Neutrophil (primary cell): ENCODE results near the gene HAPLN3.
"Not testable (repeated sequence)": the region's sequence is repeated elsewhere in the genome, so short reads cannot be mapped to it uniquely, and the experiment has no call there.

Experiments
- H3K27ac ChIP-seq: fragments of 200-600 bp; sonication (generic); 2 replicates; pipeline ENCODE4 v1.5.1; 2016; ENCODE audit warnings: mild to moderate bottlenecking, moderate library complexity
- H3K27me3 ChIP-seq: fragments of 200-600 bp; sonication (generic); 2 replicates; pipeline ENCODE4 v1.6.0; 2016; ENCODE audit warnings: mild to moderate bottlenecking
- H3K36me3 ChIP-seq: fragments of 200-600 bp; sonication (generic); 2 replicates; pipeline ENCODE4 v1.5.1; 2017
- H3K4me1 ChIP-seq, 2 experiments: fragments of 200-600 bp in 1 of 2; sonication (generic) in 1 of 2; 1 replicate in 1 of 2; 2 replicates in 1 of 2; pipeline versions ENCODE4 v1.5.1 to v1.6.1; 2013 to 2016; ENCODE audit warnings: low read depth in 1 of 2, low read length in 1 of 2, mild to moderate bottlenecking in 1 of 2, moderate library complexity in 1 of 2; ENCODE audit not compliant: control insufficient read depth in 1 of 2, insufficient read depth in 1 of 2
- H3K4me3 ChIP-seq, 2 experiments: fragments of 200-600 bp in 1 of 2; sonication (generic) in 1 of 2; 1 replicate in 1 of 2; 2 replicates in 1 of 2; pipeline ENCODE4 v1.5.1; 2013 to 2016; ENCODE audit warnings: low read depth in 1 of 2, low read length in 1 of 2, mild to moderate bottlenecking in 1 of 2, moderate library complexity in 1 of 2
- H3K9me3 ChIP-seq: fragments of 200-600 bp; sonication (generic); 2 replicates; pipeline ENCODE4 v1.5.1; 2016
- TF ChIP-seq, protein P1 (sequence below): fragments of 200-600 bp; sonication (generic); IDR thresholded peaks from 2 replicates; pipeline ENCODE4 v1.5.1; 2016; ENCODE audit warnings: antibody characterized with exemption

Gene HAPLN3

DNA sequence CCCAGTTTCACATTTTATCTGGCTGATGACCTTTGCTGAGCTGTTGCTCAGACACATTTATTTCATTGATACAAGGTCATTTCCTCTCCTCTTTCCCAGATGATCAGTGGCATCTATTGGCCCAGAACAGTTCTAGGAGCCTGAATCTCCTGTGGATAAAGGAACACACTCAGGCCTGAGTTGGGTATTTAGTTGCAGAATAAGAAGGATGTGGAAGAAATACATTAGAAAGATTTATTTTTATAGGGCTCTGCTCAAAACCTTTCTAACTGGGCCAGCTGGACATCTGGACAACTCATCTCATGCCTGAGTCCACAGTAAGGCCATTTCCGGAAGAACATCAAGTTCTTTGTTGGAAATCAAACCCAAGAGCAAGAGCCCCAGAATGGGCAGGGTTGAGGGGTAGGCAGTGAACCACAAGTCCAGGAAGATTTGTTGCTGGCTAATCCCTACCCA, 37.6 kb upstream of the HAPLN3 start:
- Histone ChIP-seq H3K27ac (no peak overlapping the region), H3K4me3 (no peak overlapping the region), H3K9me3 (peaks cover 8% of the 10 kb centered on the region), H3K36me3 (no peaks in the 10 kb centered on the region), H3K27me3 (peaks cover 11% of the 10 kb centered on the region), H3K4me1 (no peaks in the 10 kb centered on the region)
- TF ChIP-seq, protein P1, sequence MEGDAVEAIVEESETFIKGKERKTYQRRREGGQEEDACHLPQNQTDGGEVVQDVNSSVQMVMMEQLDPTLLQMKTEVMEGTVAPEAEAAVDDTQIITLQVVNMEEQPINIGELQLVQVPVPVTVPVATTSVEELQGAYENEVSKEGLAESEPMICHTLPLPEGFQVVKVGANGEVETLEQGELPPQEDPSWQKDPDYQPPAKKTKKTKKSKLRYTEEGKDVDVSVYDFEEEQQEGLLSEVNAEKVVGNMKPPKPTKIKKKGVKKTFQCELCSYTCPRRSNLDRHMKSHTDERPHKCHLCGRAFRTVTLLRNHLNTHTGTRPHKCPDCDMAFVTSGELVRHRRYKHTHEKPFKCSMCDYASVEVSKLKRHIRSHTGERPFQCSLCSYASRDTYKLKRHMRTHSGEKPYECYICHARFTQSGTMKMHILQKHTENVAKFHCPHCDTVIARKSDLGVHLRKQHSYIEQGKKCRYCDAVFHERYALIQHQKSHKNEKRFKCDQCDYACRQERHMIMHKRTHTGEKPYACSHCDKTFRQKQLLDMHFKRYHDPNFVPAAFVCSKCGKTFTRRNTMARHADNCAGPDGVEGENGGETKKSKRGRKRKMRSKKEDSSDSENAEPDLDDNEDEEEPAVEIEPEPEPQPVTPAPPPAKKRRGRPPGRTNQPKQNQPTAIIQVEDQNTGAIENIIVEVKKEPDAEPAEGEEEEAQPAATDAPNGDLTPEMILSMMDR = no peak

DNA sequence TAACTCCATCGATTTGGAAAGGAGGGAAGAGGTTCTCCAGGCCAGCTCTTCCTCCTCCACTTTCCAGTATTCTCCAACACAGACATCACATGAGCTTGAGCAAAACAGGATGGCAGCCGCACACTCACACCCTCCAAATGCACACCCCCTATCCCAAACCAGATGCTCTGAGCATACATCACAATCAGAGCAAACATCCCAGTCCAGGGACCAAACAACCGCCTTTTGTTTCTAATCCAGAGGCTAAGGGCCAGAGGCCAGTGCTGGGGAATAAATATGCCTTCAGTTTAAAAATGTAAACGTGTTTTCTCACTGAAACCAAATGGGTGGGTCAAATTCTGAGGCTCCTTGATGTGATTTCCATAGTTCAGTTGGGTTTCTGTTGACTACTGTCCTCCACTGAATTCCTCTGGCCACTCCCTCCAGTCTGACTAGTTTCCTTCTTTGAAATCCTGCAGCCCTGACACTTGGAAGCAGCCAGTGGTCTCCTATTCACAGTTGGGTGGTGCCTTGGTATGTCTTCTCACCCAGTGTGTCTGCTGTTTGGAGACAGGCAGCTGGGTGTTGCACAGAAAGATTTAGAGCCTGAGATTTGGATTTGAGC, 37.0 kb upstream of the HAPLN3 start:
- peaks cover 9% of the 10 kb centered on the region for H3K9me3 ChIP-seq
- H3K4me3 ChIP-seq = no peak overlapping the region
- no peaks in the 10 kb centered on the region for H3K4me1 ChIP-seq
- TF ChIP-seq, protein P1 = no peak
- peaks cover 11% of the 10 kb centered on the region for H3K27me3 ChIP-seq
- H3K36me3 ChIP-seq = no peaks in the 10 kb centered on the region
- no peak overlapping the region for H3K27ac ChIP-seq

DNA sequence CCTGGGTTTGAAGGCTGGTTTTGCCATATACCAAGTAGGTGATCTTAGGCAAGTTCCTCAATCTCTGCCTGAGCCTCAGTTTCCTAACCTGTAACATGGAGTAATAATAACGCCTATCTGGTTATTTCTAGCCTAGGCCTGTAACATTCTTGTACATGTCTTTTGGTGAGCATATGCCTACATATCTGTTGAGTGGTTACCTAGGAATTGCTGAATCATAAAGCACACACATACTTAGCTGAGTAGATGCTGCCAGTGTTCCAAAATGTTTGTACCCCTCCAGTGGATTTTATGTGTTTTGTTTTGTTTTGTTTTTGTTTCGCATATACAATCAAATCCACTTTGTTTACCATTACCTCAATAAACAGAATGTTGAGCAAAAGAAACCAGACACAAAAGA, 35.2 kb upstream of the HAPLN3 start:
- TF ChIP-seq, protein P1 = no peak
- Histone ChIP-seq H3K27ac (no peak overlapping the region), H3K36me3 (no peaks in the 10 kb centered on the region)

DNA sequence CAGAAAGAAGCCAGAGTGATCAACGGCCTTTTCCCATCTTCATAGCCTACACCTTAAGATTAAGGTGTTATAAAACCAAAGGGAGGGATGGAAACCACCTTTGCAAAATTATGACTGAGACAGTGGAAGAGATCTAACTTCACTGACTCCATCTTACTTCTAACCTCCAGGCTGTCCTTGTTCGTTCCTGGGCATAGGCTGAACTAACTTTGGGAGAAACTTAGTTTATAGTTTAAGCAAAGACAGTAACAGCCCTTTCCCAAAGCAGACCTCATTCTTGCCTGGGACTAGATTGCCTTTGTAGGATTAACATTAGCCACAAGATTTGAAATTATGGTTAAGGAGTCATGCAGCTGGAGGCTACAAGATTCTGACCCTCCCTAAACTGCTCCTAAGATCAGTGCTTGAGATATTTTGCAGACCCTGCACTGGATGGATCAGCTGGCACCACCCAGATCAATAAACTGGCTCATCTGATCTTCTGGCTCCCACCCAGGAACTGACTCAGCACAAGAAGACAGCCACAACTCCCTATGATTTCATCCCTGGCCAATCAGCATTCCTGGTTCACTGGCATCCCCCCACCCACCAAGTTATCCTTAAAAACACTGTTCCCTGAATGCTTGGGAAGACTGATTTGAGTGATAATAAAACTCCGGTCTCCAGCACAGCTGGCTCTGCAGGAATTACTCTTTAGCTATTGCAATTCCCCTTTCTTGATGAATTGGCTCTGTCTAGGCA, 34.2 kb upstream of the HAPLN3 start:
- H3K4me3 ChIP-seq, H3K27ac ChIP-seq, H3K36me3 ChIP-seq, H3K27me3 ChIP-seq, H3K9me3 ChIP-seq, H3K4me1 ChIP-seq: not testable (repeated sequence)

More for the DNA sequence above, 35.2 kb upstream of the HAPLN3 start:
- Histone ChIP-seq H3K27me3 (peaks cover under 1% of the 10 kb centered on the region), H3K4me3 (no peak overlapping the region), H3K9me3 (peaks cover 9% of the 10 kb centered on the region), H3K4me1 (no peaks in the 10 kb centered on the region)

DNA sequence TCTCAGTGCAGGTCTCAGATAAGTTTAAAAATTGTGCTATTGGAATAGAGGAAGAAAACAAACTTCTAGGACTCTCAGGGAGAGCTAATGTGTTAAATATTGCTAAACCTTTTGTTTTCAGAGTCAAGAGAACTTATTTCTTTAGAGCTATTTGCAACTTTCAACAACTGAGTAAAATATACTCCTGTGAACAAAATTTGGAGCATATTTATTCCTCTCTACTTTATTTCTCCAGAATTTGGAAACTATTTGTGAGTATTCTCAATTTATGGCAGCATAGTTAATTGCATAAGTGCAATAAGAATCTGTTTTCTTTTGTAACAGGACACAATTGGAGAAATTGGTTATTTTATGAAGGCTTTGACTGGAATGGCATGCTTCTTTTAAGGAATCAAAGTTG, 32.8 kb upstream of the HAPLN3 start:
- H3K27ac ChIP-seq, H3K27me3 ChIP-seq, H3K4me3 ChIP-seq, H3K9me3 ChIP-seq, H3K4me1 ChIP-seq, H3K36me3 ChIP-seq: not testable (repeated sequence)

DNA sequence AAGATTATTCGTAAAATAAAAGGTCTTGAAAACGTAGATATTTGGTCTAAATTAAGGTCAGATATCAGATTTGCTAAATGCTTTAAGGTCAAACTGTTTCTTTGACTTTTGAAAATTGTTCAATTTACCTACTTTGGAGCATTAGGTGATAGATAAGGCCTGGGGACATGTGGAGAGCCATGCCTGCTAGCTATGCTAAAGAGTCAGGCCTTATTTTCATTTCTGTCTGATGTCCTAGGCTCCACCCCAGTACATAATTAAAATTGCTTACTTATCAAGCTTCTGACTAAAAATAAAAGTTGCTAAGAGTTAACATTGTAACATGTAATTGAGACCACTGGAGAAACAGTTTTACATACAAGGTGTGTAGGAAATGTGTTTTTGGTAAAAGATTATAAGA, 30.3 kb upstream of the HAPLN3 start:
- H3K9me3 ChIP-seq, H3K4me3 ChIP-seq, H3K27me3 ChIP-seq, H3K4me1 ChIP-seq, H3K36me3 ChIP-seq, H3K27ac ChIP-seq: not testable (repeated sequence)

DNA sequence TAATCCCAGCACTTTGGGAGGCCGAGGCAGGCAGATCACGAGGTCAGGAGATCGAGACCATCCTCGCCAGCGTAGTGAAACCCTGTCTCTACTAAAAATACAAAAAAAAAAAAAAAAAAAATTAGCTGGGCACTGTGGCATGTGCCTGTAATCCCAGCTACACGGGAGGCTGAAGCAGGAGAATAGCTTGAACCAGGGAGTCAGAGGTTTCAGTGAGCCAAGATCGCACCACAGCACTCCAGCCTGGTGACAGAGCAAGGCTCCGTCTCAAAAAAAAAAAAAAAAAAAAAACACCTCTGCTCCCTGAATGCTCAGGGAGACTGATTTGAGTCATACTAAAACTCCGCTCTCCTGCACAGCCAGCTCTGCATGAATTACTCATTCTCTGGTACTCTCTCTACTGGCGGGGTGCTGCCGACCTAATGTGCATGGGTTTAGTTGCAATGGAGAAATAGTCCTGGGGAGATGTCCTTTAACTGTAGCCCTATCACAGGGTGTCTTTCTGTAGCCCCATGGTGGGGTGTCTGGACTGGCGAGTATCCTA, 25.6 kb upstream of the HAPLN3 start:
- not testable (repeated sequence) for H3K27ac ChIP-seq, H3K4me1 ChIP-seq, H3K4me3 ChIP-seq, H3K36me3 ChIP-seq, H3K9me3 ChIP-seq, H3K27me3 ChIP-seq
